Loucy (cell line): ENCODE results near the gene CCR1.

Experiments used
- H2AFZ ChIP-seq: fragments of 200-600 bp; sonication (generic); 2 replicates; pipeline ENCODE4 v1.6.0; 2016; ENCODE audit warnings: antibody characterized with exemption, mild to moderate bottlenecking, low read length, moderate library complexity
- H3F3A ChIP-seq: fragments of 200-600 bp; 2 replicates; pipeline ENCODE4 v1.6.0; 2016; ENCODE audit warnings: antibody characterized with exemption, low read depth, mild to moderate bottlenecking
- H3K27me3 ChIP-seq: fragments of 200-600 bp; sonication (generic); 2 replicates; pipeline ENCODE4 v1.6.1; 2014; ENCODE audit warnings: low read length, mild to moderate bottlenecking; ENCODE audit not compliant: insufficient read depth, poor library complexity, severe bottlenecking
- H3K36me3 ChIP-seq: fragments of 200-600 bp; sonication (generic); 2 replicates; pipeline ENCODE4 v1.6.1; 2016; ENCODE audit warnings: low read length; ENCODE audit not compliant: insufficient read depth
- H3K4me1 ChIP-seq: fragments of 200-600 bp; sonication (generic); 2 replicates; pipeline ENCODE4 v1.5.1; 2014; ENCODE audit warnings: low read length, mild to moderate bottlenecking; ENCODE audit not compliant: insufficient read depth, poor library complexity, severe bottlenecking
- H3K4me2 ChIP-seq: fragments of 200-600 bp; sonication (generic); 2 replicates; pipeline ENCODE4 v1.6.0; 2014; ENCODE audit warnings: antibody characterized with exemption, low read length, low read depth, mild to moderate bottlenecking; ENCODE audit not compliant: poor library complexity, severe bottlenecking
- H3K4me3 ChIP-seq: fragments of 200-600 bp; sonication (generic); 2 replicates; pipeline ENCODE4 v1.5.1; 2014; ENCODE audit warnings: low read length, mild to moderate bottlenecking, mixed read lengths; ENCODE audit not compliant: poor library complexity, severe bottlenecking
- H3K79me2 ChIP-seq: fragments of 200-600 bp; sonication (generic); 2 replicates; pipeline ENCODE4 v1.6.1; 2014; ENCODE audit warnings: low read length; ENCODE audit not compliant: insufficient read depth
- H3K9ac ChIP-seq: fragments of 200-600 bp; sonication (generic); 2 replicates; pipeline ENCODE4 v1.6.0; 2014; ENCODE audit warnings: mild to moderate bottlenecking, low read depth, low read length, moderate library complexity; ENCODE audit not compliant: poor library complexity, severe bottlenecking
- H3K9me2 ChIP-seq: fragments of 200-600 bp; sonication (generic); replicated peaks from 2 replicates; pipeline ENCODE4 v1.6.1; 2016; ENCODE audit warnings: low read depth, low read length, mixed read lengths
- H3K9me3 ChIP-seq: fragments of 200-600 bp; sonication (generic); 2 replicates; pipeline ENCODE4 v1.6.1; 2014; ENCODE audit warnings: mild to moderate bottlenecking, antibody characterized with exemption, low read length, low read depth; ENCODE audit not compliant: insufficient read depth
- H4K20me1 ChIP-seq: fragments of 200-600 bp; sonication (generic); 2 replicates; pipeline ENCODE4 v1.6.0; 2014; ENCODE audit warnings: antibody characterized with exemption, low read length, mild to moderate bottlenecking; ENCODE audit not compliant: insufficient read depth, poor library complexity, severe bottlenecking
- EZH2phosphoT487 ChIP-seq: fragments of 200-600 bp; IDR thresholded peaks from 2 replicates; pipeline ENCODE4 v1.6.1; 2018; ENCODE audit warnings: antibody characterized with exemption, mild to moderate bottlenecking, moderate library complexity, borderline replicate concordance
- TF ChIP-seq, protein P1 (sequence below): fragments of 200-600 bp; sonication (generic); conservative IDR thresholded peaks from 2 replicates; pipeline ENCODE4 v1.5.1; 2014; ENCODE audit warnings: mild to moderate bottlenecking, antibody characterized with exemption, low read length

The CCR1 gene

DNA sequence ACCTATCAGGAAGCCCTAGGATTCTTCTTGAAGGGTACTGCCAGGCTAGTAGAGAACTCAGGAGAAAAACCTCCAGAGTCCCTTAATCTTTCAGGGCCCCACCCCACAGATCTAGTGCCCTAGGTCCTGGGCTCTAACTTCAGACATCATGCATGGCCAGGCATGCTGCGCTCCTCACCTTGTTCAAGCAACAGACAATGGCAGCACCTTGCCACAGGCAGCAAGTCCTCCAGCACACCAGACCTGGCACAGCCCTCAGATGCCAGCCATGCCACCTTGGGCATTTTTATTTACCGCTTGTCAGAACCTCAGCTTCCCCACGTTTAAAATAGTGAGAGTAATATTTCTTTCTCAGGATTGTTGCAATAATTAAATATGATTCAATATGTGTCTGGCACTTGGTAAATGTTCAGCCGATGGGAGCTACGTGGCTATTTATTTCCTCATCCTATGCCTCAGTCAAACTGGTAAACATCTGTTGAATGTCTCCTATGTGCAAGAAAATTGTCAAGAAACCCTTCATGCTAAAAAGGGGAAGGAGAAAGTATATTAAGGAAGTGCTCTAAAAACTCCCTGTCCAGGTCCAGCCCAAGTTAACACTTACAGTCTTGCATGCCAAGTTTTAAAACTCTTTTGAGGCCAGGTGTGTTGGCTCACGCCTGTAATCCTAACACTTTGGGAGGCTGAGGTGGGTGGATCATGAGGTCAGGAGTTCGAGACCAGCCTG lies 14.5 kb upstream of the CCR1 start:
- Histone ChIP-seq H3K27me3 (no peaks in the 10 kb centered on the region), H3K4me1 (no peaks in the 10 kb centered on the region), H4K20me1 (no peaks in the 10 kb centered on the region), H3K9ac (no peak overlapping the region), H3K36me3 (no peaks in the 10 kb centered on the region), H3K79me2 (no peaks in the 10 kb centered on the region), H3F3A (no peaks in the 10 kb centered on the region), H3K9me3 (0 out of 2 replicates have a peak, but pooled peaks cover 3% of the 10 kb centered on the region), H3K4me3 (no peak overlapping the region), H3K4me2 (no peak overlapping the region), H2AFZ (peak overlapping the region; percentile 26; the same call in 1 of the 2 replicates), H3K9me2 (no peaks in the 10 kb centered on the region)
- TF ChIP-seq, protein P1, sequence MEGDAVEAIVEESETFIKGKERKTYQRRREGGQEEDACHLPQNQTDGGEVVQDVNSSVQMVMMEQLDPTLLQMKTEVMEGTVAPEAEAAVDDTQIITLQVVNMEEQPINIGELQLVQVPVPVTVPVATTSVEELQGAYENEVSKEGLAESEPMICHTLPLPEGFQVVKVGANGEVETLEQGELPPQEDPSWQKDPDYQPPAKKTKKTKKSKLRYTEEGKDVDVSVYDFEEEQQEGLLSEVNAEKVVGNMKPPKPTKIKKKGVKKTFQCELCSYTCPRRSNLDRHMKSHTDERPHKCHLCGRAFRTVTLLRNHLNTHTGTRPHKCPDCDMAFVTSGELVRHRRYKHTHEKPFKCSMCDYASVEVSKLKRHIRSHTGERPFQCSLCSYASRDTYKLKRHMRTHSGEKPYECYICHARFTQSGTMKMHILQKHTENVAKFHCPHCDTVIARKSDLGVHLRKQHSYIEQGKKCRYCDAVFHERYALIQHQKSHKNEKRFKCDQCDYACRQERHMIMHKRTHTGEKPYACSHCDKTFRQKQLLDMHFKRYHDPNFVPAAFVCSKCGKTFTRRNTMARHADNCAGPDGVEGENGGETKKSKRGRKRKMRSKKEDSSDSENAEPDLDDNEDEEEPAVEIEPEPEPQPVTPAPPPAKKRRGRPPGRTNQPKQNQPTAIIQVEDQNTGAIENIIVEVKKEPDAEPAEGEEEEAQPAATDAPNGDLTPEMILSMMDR = no peak
- no peak for TF ChIP-seq EZH2phosphoT487

GRCh38 chr3:46221938-46222337 lies 13.8 kb upstream of the CCR1 start:
- no peaks in the 10 kb centered on the region for H3K4me1 ChIP-seq
- no peaks in the 10 kb centered on the region for H4K20me1 ChIP-seq
- no peaks in the 10 kb centered on the region for H3K9me2 ChIP-seq
- peak overlapping the region; percentile 26; the same call in 1 of the 2 replicates for H2AFZ ChIP-seq
- no peak overlapping the region for H3K4me3 ChIP-seq
- H3K9ac ChIP-seq = no peak overlapping the region
- H3K9me3 ChIP-seq = 0 out of 2 replicates have a peak, but pooled peaks cover 3% of the 10 kb centered on the region
- no peak overlapping the region for H3K4me2 ChIP-seq
- no peaks in the 10 kb centered on the region for H3K27me3 ChIP-seq
- H3F3A ChIP-seq = no peaks in the 10 kb centered on the region
- TF ChIP-seq, protein P1 = no peak
- TF ChIP-seq EZH2phosphoT487 = no peak
- H3K79me2 ChIP-seq = no peaks in the 10 kb centered on the region
- H3K36me3 ChIP-seq = no peaks in the 10 kb centered on the region

DNA sequence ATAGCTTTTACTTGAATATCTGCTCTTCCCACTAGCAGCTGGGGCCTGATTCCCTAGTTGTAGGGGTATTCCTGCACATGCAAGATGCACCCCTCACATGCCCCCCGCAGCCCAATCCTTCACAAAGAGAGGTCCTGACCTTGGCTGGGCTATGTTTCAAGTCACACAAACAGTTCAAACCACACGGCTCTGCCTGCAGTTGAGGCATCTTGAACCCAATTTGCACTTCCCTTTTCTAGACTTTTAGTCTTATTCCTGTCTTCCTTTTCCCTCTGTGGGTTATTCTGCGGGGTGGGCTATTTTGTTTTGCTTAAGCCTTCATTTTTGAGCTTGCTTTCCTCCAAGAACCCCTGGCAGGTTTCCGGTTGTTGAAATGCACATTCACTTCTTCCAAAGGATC lies 13.3 kb upstream of the CCR1 start:
- Histone ChIP-seq H3K9me3 (0 out of 2 replicates have a peak, but pooled peaks cover 1% of the 10 kb centered on the region), H3K4me3 (no peak overlapping the region), H3K9ac (no peak overlapping the region), H3K4me2 (no peak overlapping the region), H3K4me1 (no peaks in the 10 kb centered on the region), H3K79me2 (no peaks in the 10 kb centered on the region), H3K36me3 (no peaks in the 10 kb centered on the region), H3F3A (no peaks in the 10 kb centered on the region), H3K27me3 (no peaks in the 10 kb centered on the region), H2AFZ (no peak overlapping the region), H3K9me2 (no peaks in the 10 kb centered on the region), H4K20me1 (no peaks in the 10 kb centered on the region)
- no peak for TF ChIP-seq EZH2phosphoT487
- TF ChIP-seq, protein P1 = no peak
